CD4-positive, alpha-beta T cell treated with Interleukin-10 for 1 hour (primary cell): ENCODE data around the gene GRHL1.
"Not testable (repeated sequence)": the region's sequence is repeated elsewhere in the genome, so short reads cannot be mapped to it uniquely, and the experiment has no call there.

Source experiments
- DNase-seq: peaks from one replicate; pipeline ENCODE4 v3.0.0-alpha.2; 2020

GRHL1 gene

GRCh38 chr2:10010861-10011605 lies 59.5 kb downstream of the GRHL1 start:
- not testable (repeated sequence) for DNase-seq

- not testable (repeated sequence) for DNase-seq
Observed at GRCh38 chr2:10011606-10012325, 60.3 kb downstream of the GRHL1 start.

- DNase-seq, result not testable (repeated sequence)
Observed at GRCh38 chr2:10012366-10012962, 61.0 kb downstream of the GRHL1 start.

GRCh38 chr2:10012963-10013461 lies 61.5 kb downstream of the GRHL1 start:
- no peak for DNase-seq

- DNase-seq, result not testable (repeated sequence)
Observed at GRCh38 chr2:10013651-10014417, 62.3 kb downstream of the GRHL1 start.

GRCh38 chr2:10014418-10015190 lies 63.1 kb downstream of the GRHL1 start:
- no peak for DNase-seq

- not testable (repeated sequence) for DNase-seq
Observed at GRCh38 chr2:10015376-10015989, 64.0 kb downstream of the GRHL1 start.

GRCh38 chr2:10016001-10016801 lies 64.7 kb downstream of the GRHL1 start:
- no peak for DNase-seq

GRCh38 chr2:10016802-10017258 lies 65.3 kb downstream of the GRHL1 start:
- DNase-seq, result no peak

GRCh38 chr2:10017313-10017941 lies 65.9 kb downstream of the GRHL1 start:
- DNase-seq, result no peak

GRCh38 chr2:10019174-10019573 lies 67.7 kb downstream of the GRHL1 start:
- no peak for DNase-seq

- DNase-seq, result no peak
Observed at GRCh38 chr2:10019602-10020400, 68.3 kb downstream of the GRHL1 start.

- no peak for DNase-seq
Observed at GRCh38 chr2:10022041-10022421, 70.5 kb downstream of the GRHL1 start.

GRCh38 chr2:10022445-10022844 lies 71.0 kb downstream of the GRHL1 start:
- DNase-seq, result no peak

- no peak for DNase-seq
Observed at GRCh38 chr2:10022966-10023662, 71.6 kb downstream of the GRHL1 start.

GRCh38 chr2:10026940-10027569 lies 75.6 kb downstream of the GRHL1 start:
- no peak for DNase-seq

GRCh38 chr2:10027660-10028330 lies 76.3 kb downstream of the GRHL1 start:
- DNase-seq, result no peak
